B cell (primary cell): ENCODE results near the gene CNTNAP2. TPM values are rescaled to one million over a fixed set of nuclear protein-coding genes. Genes with fewer than 3 reads are reported as not detected.

ENCODE experiments used
- ATAC-seq: fragments of 200-7000 bp; cut with Tn5 transposase; one replicate; pipeline ENCODE4 v1.10.0; 2021; ENCODE audit warnings: low read depth, mild to moderate bottlenecking, moderate number of reproducible peaks, moderate library complexity
- CTCF ChIA-PET: fragments of 350-600 bp; sonication (Branson Sonifier 250); formaldehyde crosslinking; loops from one replicate; lab custom pipeline; 2021; ENCODE audit warnings: antibody characterized with exemption, inconsistent platforms; lab: Charles Lee
- POLR2A ChIA-PET: fragments of 350-600 bp; sonication (Branson Sonifier 250); formaldehyde crosslinking; loops from one replicate; lab custom pipeline; 2021; ENCODE audit warnings: antibody characterized with exemption; lab: Charles Lee
- DNase-seq: peaks from one replicate; pipeline ENCODE4 v3.0.0; 2013
- H2AFZ ChIP-seq: 2 replicates; pipeline ENCODE4 v1.6.1; 2012; ENCODE audit warnings: mild to moderate bottlenecking, low read depth, low read length; ENCODE audit not compliant: insufficient read depth, poor library complexity, severe bottlenecking
- H3K27ac ChIP-seq, 2 donors: 1 replicate in 1 of 2; 2 replicates in 1 of 2; pipeline ENCODE4 v1.5.1; 2012 to 2013; ENCODE audit warnings: low read length in 2 of 2, mild to moderate bottlenecking in 2 of 2, moderate library complexity in 1 of 2
- H3K27me3 ChIP-seq, 4 experiments: fragments of 200-600 bp in 1 of 4; sonication (generic) in 1 of 4; replicated peaks in 1 of 4; 1 replicate in 2 of 4; 2 replicates in 2 of 4; pipeline versions ENCODE4 v1.6.1 to v1.7.0; 2013 to 2016; ENCODE audit warnings: low read length in 3 of 4, mild to moderate bottlenecking in 2 of 4, mixed read lengths in 1 of 4, moderate library complexity in 1 of 4; ENCODE audit not compliant: insufficient read depth in 4 of 4, control insufficient read depth in 3 of 4; ENCODE audit errors: control extremely low read depth in 1 of 4
- H3K36me3 ChIP-seq, 2 experiments: replicated peaks in 1 of 2; 1 replicate in 1 of 2; 2 replicates in 1 of 2; pipeline versions ENCODE4 v1.6.1 to v1.7.1; 2013; ENCODE audit warnings: low read length in 1 of 2; ENCODE audit not compliant: insufficient read depth in 2 of 2, control insufficient read depth in 1 of 2; ENCODE audit errors: control extremely low read depth in 1 of 2, extremely low read depth in 1 of 2
- H3K4me1 ChIP-seq, 2 donors: fragments of 200-600 bp in 1 of 2; sonication (generic) in 1 of 2; 1 replicate in 1 of 2; 2 replicates in 1 of 2; pipeline versions ENCODE4 v1.5.1 to v1.6.1; 2013 to 2017; ENCODE audit warnings: low read length in 2 of 2; ENCODE audit not compliant: control insufficient read depth in 2 of 2, insufficient read depth in 2 of 2
- H3K4me2 ChIP-seq: replicated peaks from 2 replicates; pipeline ENCODE3; 2012; ENCODE audit warnings: mild to moderate bottlenecking, low read depth, low read length; ENCODE audit not compliant: poor library complexity, severe bottlenecking
- H3K4me3 ChIP-seq, 5 experiments: fragments of 200-600 bp in 1 of 5; sonication (generic) in 1 of 5; 1 replicate in 3 of 5; 2 replicates in 2 of 5; pipeline versions ENCODE4 v1.5.1 to v1.7.0; 2011 to 2016; ENCODE audit warnings: low read length in 4 of 5, mild to moderate bottlenecking in 4 of 5, low read depth in 2 of 5, control low read depth in 1 of 5, moderate library complexity in 1 of 5; ENCODE audit not compliant: insufficient read depth in 1 of 5; ENCODE audit errors: control extremely low read depth in 1 of 5, extremely low read depth in 1 of 5
- H3K79me2 ChIP-seq: fragments of 200-600 bp; sonication (generic); one replicate; pipeline ENCODE4 v1.6.0; 2016; ENCODE audit warnings: low read length; ENCODE audit not compliant: control insufficient read depth, insufficient read depth
- H3K9ac ChIP-seq: fragments of 200-600 bp; sonication (generic); 2 replicates; pipeline ENCODE4 v1.6.1; 2017; ENCODE audit warnings: mild to moderate bottlenecking, low read length, moderate library complexity
- H3K9me3 ChIP-seq, 3 donors: one replicate each; pipeline versions ENCODE4 v1.6.1 to v1.7.1; 2013; ENCODE audit warnings: low read length in 2 of 3; ENCODE audit not compliant: control insufficient read depth in 2 of 3, insufficient read depth in 1 of 3; ENCODE audit errors: control extremely low read depth in 1 of 3
- H4K20me1 ChIP-seq: 2 replicates; pipeline ENCODE4 v1.6.0; 2012; ENCODE audit warnings: mild to moderate bottlenecking, low read length; ENCODE audit not compliant: insufficient read depth, control insufficient read depth, poor library complexity, severe bottlenecking
- H3K27ac Mint-ChIP-seq: one replicate; pipeline ENCODE4 v1.8.0; 2021; ENCODE audit warnings: mixed read lengths
- H3K27me3 Mint-ChIP-seq: one replicate; pipeline ENCODE4 v1.8.0; 2021; ENCODE audit warnings: mixed read lengths
- H3K4me1 Mint-ChIP-seq: one replicate; pipeline ENCODE4 v1.8.0; 2021; ENCODE audit warnings: mixed read lengths
- H3K4me3 Mint-ChIP-seq: one replicate; pipeline ENCODE4 v1.8.0; 2021; ENCODE audit warnings: mixed read lengths
- H3K9me3 Mint-ChIP-seq: one replicate; pipeline ENCODE4 v1.8.0; 2022; ENCODE audit warnings: mixed read lengths; ENCODE audit not compliant: insufficient read depth
- EZH2 ChIP-seq: IDR thresholded peaks from 2 replicates; pipeline ENCODE4 v1.6.1; 2012; ENCODE audit warnings: borderline replicate concordance, low read depth, mild to moderate bottlenecking, moderate library complexity, low read length; ENCODE audit not compliant: insufficient read depth, poor library complexity, severe bottlenecking
- WGBS: methylation state at CpG from one replicate; pipeline ENCODE4 v1.1.5; 2013; ENCODE audit warnings: missing lambda C conversion rate; ENCODE audit not compliant: insufficient coverage; 5-methylcytosine and 5-hydroxymethylcytosine counted together
- intact Hi-C: fragments of 100-400 bp; cut with micrococcal nuclease; formaldehyde crosslinking; loops from one replicate; pipeline ENCODE4 v1.10.0; 2022
- polyA plus RNA-seq: library from polyadenylated mRNA; depleted of rRNA; stranded (reverse); fragments of >200 nt; gene quantifications from 2 replicates; pipeline ENCODE4 v1.2.3, GENCODE V29; 2012
- total RNA-seq, 2 donors: library from RNA; stranded (reverse); fragments of 120-200 nt in 1 of 2; gene quantifications; 1 replicate in 1 of 2; 2 replicates in 1 of 2; pipeline versions ENCODE4 v1.2.3 to v1.2.4, GENCODE V29; 2013 to 2022
- TF ChIP-seq, protein P1 (sequence below): fragments of 200-600 bp; IDR thresholded peaks from one replicate; pipeline ENCODE4 v1.8.0; 2022; ENCODE audit warnings: antibody characterized with exemption, mild to moderate bottlenecking

Gene CNTNAP2
- total and polyA plus RNA-seq, 2 donors (not counting 1 experiment from before 2014, with no cell fraction given), result 7.4 to 16.6 TPM

DNA sequence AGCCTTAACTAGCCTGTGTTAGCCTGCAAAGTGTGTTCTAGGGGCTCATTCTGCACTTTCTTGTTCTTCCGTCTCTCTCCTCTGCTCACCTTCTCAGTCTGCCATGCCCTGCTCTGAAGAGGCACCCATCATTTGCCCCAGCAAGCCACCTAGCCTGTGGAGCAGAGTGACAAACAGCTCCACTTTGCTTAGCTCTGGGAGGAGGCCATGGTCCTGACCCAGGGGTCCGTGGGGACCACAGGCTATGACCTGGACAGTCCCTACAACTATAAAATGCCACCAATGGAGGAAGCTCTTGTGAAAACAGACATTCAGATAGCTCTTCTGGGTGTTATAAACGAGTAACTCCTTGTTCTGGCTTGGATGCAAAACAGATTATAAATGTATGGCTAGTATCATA is 1029.6 kb downstream of the CNTNAP2 start:
- Mint-ChIP-seq H3K9me3 (peaks cover 5% of the 10 kb centered on the region), H3K4me3 (no peak overlapping the region), H3K27ac (no peak overlapping the region), H3K27me3 (no peaks in the 10 kb centered on the region), H3K4me1 (no peaks in the 10 kb centered on the region)
- no peaks in the 10 kb centered on the region for H4K20me1 ChIP-seq
- CTCF ChIA-PET, result no interaction called here
- no peaks in the 10 kb centered on the region for H3K27me3 ChIP-seq
- H3K4me2 ChIP-seq, result no peak overlapping the region
- POLR2A ChIA-PET, result no interaction called here
- H3K9ac ChIP-seq, result no peak overlapping the region
- peaks cover 0 to 2% (median 0%) of the 10 kb centered on the region in 3 donors for H3K9me3 ChIP-seq
- no peak for DNase-seq
- intact Hi-C loops, result no loop called here
- H3K79me2 ChIP-seq, result no peaks in the 10 kb centered on the region
- no peak overlapping the region for H3K27ac ChIP-seq
- WGBS, result 60% methylated on average over 1 of the region's 3 CpGs
- no peaks in the 10 kb centered on the region for H3K4me1 ChIP-seq
- no peak for ATAC-seq
- H2AFZ ChIP-seq, result no peak overlapping the region
- H3K36me3 ChIP-seq, result no peaks in the 10 kb centered on the region
- H3K4me3 ChIP-seq, result no peak overlapping the region
- TF ChIP-seq, protein P1, sequence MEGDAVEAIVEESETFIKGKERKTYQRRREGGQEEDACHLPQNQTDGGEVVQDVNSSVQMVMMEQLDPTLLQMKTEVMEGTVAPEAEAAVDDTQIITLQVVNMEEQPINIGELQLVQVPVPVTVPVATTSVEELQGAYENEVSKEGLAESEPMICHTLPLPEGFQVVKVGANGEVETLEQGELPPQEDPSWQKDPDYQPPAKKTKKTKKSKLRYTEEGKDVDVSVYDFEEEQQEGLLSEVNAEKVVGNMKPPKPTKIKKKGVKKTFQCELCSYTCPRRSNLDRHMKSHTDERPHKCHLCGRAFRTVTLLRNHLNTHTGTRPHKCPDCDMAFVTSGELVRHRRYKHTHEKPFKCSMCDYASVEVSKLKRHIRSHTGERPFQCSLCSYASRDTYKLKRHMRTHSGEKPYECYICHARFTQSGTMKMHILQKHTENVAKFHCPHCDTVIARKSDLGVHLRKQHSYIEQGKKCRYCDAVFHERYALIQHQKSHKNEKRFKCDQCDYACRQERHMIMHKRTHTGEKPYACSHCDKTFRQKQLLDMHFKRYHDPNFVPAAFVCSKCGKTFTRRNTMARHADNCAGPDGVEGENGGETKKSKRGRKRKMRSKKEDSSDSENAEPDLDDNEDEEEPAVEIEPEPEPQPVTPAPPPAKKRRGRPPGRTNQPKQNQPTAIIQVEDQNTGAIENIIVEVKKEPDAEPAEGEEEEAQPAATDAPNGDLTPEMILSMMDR, result no peak
- no peak for TF ChIP-seq EZH2

DNA sequence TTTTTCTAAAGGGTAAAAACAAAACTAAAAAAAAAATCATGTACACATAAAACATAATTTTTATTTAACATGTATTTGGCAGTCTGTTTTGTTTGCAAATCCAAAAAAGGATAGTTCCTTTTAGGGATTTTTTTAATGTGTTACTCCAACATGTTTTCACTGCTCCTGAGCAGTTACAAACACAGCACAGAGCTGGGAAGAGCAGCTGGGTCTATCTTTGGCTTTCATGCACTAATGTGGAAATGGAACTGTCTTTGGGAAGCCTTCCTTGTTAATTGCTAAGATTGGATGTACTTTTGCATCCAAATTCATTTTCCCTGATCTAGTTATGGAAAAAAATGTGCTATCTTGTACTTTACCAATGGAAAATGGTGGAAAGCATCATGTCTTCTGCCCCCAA is 1035.1 kb downstream of the CNTNAP2 start:
- TF ChIP-seq EZH2, result no peak
- TF ChIP-seq, protein P1, result no peak
- Histone ChIP-seq H3K4me1 (no peaks in the 10 kb centered on the region), H3K36me3 (no peaks in the 10 kb centered on the region), H3K9ac (no peak overlapping the region), H3K79me2 (no peaks in the 10 kb centered on the region), H2AFZ (no peak overlapping the region), H3K27me3 (no peaks in the 10 kb centered on the region), H4K20me1 (no peaks in the 10 kb centered on the region), H3K4me3 (no peak overlapping the region), H3K27ac (no peak overlapping the region), H3K9me3 (peaks cover 0 to 2% (median 0%) of the 10 kb centered on the region in 3 donors), H3K4me2 (no peak overlapping the region)
- peaks cover 3% of the 10 kb centered on the region for H3K9me3 Mint-ChIP-seq
- intact Hi-C loops, result no loop called here
- H3K4me3 Mint-ChIP-seq, result no peak overlapping the region
- no peaks in the 10 kb centered on the region for H3K27me3 Mint-ChIP-seq
- no peak overlapping the region for H3K27ac Mint-ChIP-seq
- DNase-seq (no peak), ATAC-seq (no peak)
- ChIA-PET POLR2A (no interaction called here), CTCF (no interaction called here)
- H3K4me1 Mint-ChIP-seq, result no peaks in the 10 kb centered on the region
